Uterus (tissue), 2 donors: ENCODE results near the gene PTEN.

Experiments used
- CTCF ChIP-seq, 4 experiments: fragments of 200-600 bp in 2 of 4; fragments of 450-650 bp in 2 of 4; sonication (generic) in 2 of 4; IDR thresholded peaks; one replicate each; pipeline ENCODE4 v1.5.1; 2016 to 2019; ENCODE audit warnings: antibody characterized with exemption in 4 of 4, mild to moderate bottlenecking in 2 of 4, moderate library complexity in 1 of 4
- POLR2A ChIP-seq, 2 donors: fragments of 450-650 bp; IDR thresholded peaks; one replicate each; pipeline ENCODE4 v1.6.1; 2016; ENCODE audit warnings: antibody characterized with exemption in 2 of 2, mild to moderate bottlenecking in 1 of 2, moderate library complexity in 1 of 2

DNA sequence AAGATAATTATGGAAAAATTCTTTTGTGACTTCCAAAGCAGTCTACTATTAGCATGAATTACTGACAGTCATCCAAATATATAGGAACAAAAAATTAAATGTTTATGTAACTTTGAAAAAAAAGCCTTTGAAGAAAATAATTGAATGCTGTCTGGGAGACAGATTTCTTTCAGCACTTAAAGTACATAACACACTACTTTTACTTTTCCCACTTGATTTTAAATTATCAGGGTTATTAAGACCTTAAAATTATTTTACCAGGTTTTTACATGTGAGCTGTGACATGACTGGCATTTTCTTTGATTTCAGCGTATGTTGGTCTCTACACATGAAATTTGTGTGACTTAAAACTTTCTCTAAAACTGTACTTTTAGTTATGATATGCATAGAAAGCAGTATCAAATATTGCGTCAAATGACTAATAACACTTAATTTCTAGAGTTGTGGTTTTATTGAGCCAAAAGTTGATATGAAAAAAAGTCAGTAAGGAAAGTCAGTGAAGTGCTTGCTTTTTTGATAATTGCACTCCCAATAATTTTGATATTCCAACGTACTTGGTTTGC, 3.1 kb downstream of the PTEN start:
- TF ChIP-seq CTCF (IDR thresholded peaks at IDR 0.05) (no peak), POLR2A (IDR thresholded peaks at IDR 0.05) (no peak)
